K562 (cell line): Measurements from ENCODE around the gene ENDOD1. TPM values are rescaled to one million over a fixed set of nuclear protein-coding genes. Genes with fewer than 3 reads are reported as not detected.

Experiments used
- ATAC-seq: fragments of 200-7000 bp; cut with Tn5 transposase; 3 replicates; pipeline ENCODE4 v1.9.1; 2020; ENCODE audit warnings: moderate library complexity
- BruUV-seq: library from RNA; stranded (reverse); fragments of 400-500 nt; replicated peaks from 2 replicates; lab custom pipeline; 2021; lab: Mats Ljungman, UMichigan
- CTCF ChIA-PET: fragments of 300-600 bp; formaldehyde crosslinking; extraction: SDS; loops from one replicate; lab custom pipeline; 2021; ENCODE audit warnings: low intra/inter-chr PET ratio; lab: Yijun Ruan, JAX
- POLR2A ChIA-PET: fragments of 300-600, 350-650 bp; sonication (Branson Sonifier 250); formaldehyde crosslinking; extraction: SDS; loops from one replicate; lab custom pipeline; 2021; ENCODE audit warnings: antibody characterized with exemption, inconsistent platforms; lab: Yijun Ruan, JAX
- DNase-seq, 4 experiments: peaks; one replicate each; pipeline versions ENCODE4 v3.0.0 to v3.0.0-alpha.2; 2011 to 2018; ENCODE audit warnings: low spot score in 3 of 4, mixed read lengths in 3 of 4; ENCODE audit errors: extremely low read depth in 1 of 4
- FAIRE-seq: peaks from 2 replicates; lab custom pipeline; 2011; peaks lifted over from hg19 to GRCh38; lab: Jason Lieb, UNC
- H2AFZ ChIP-seq: 2 replicates; pipeline ENCODE4 v1.6.0; 2011; ENCODE audit warnings: low read depth, low read length, control low read depth, inconsistent platforms
- H3K27ac ChIP-seq: fragments of 200-600 bp; 3 replicates; pipeline ENCODE4 v1.8.0; 2011; ENCODE audit warnings: low read depth, mild to moderate bottlenecking, control low read depth, inconsistent platforms, low read length, moderate library complexity, mixed read lengths; ENCODE audit errors: extremely low read depth
- H3K27me3 ChIP-seq, 2 experiments: fragments of 300-600 bp in 1 of 2; 2 replicates in 1 of 2; 3 replicates in 1 of 2; pipeline versions ENCODE4 v1.6.0 to v1.8.0; 2011; ENCODE audit warnings: inconsistent platforms in 2 of 2, low read length in 2 of 2, mild to moderate bottlenecking in 1 of 2, mixed read lengths in 1 of 2, moderate library complexity in 1 of 2; ENCODE audit not compliant: control insufficient read depth in 2 of 2, insufficient read depth in 2 of 2
- H3K36me3 ChIP-seq: fragments of 300-600 bp; 3 replicates; pipeline ENCODE4 v1.8.0; 2011; ENCODE audit warnings: mild to moderate bottlenecking, low read length, inconsistent platforms; ENCODE audit not compliant: control insufficient read depth, insufficient read depth
- H3K4me1 ChIP-seq, 2 experiments: fragments of 200-600 bp in 1 of 2; replicated peaks in 1 of 2; 2 replicates in 1 of 2; 3 replicates in 1 of 2; pipeline versions ENCODE4 v1.5.1 to v1.8.0; 2011; ENCODE audit warnings: inconsistent platforms in 2 of 2, low read length in 2 of 2, mild to moderate bottlenecking in 1 of 2, mixed read lengths in 1 of 2, moderate library complexity in 1 of 2; ENCODE audit not compliant: control insufficient read depth in 2 of 2, insufficient read depth in 2 of 2
- H3K4me2 ChIP-seq: 2 replicates; pipeline ENCODE4 v1.6.1; 2011; ENCODE audit warnings: low read length, control low read depth, inconsistent platforms, mixed read lengths; ENCODE audit not compliant: insufficient read depth
- H3K4me3 ChIP-seq: fragments of 200-600 bp; sonication (generic), shearing (Covaris generic); 2 replicates; pipeline ENCODE4 v1.5.1; 2016; ENCODE audit warnings: control low read depth, inconsistent platforms
- H3K79me2 ChIP-seq: fragments of 200-600 bp; 3 replicates; pipeline ENCODE4 v1.8.0; 2011; ENCODE audit warnings: low read length, inconsistent platforms; ENCODE audit not compliant: control insufficient read depth, insufficient read depth
- H3K9ac ChIP-seq, 2 experiments: 2 replicates each; pipeline versions ENCODE4 v1.6.0 to v1.6.1; 2011; ENCODE audit warnings: low read depth in 2 of 2, low read length in 2 of 2, control low read depth in 1 of 2, inconsistent platforms in 1 of 2, mild to moderate bottlenecking in 1 of 2, mixed read lengths in 1 of 2; ENCODE audit not compliant: insufficient read depth in 1 of 2
- H3K9me1 ChIP-seq: one replicate; pipeline ENCODE4 v1.6.0; 2011; ENCODE audit warnings: inconsistent platforms, mild to moderate bottlenecking, low read length, moderate library complexity; ENCODE audit not compliant: control insufficient read depth, insufficient read depth
- H3K9me3 ChIP-seq: replicated peaks from 2 replicates; pipeline ENCODE4 v1.5.1; 2011; ENCODE audit warnings: low read depth, low read length, inconsistent platforms; ENCODE audit not compliant: control insufficient read depth, insufficient read depth
- H4K20me1 ChIP-seq: replicated peaks from 2 replicates; pipeline ENCODE4 v1.6.1; 2011; ENCODE audit warnings: low read length, inconsistent platforms, mixed read lengths; ENCODE audit not compliant: control insufficient read depth, insufficient read depth
- ARID1B ChIP-seq: fragments of 450-650 bp; IDR thresholded peaks from 2 replicates; pipeline ENCODE4 v1.6.1; 2016; ENCODE audit warnings: antibody characterized with exemption, mild to moderate bottlenecking, inconsistent platforms
- CBFA2T3 ChIP-seq: fragments of 450-650 bp; IDR thresholded peaks from 2 replicates; pipeline ENCODE4 v1.6.1; 2017
- DPF2 ChIP-seq: fragments of 450-650 bp; IDR thresholded peaks from 2 replicates; pipeline ENCODE4 v1.6.1; 2016
- TEAD4 ChIP-seq, 2 experiments: sonication (generic) in 1 of 2; formaldehyde crosslinking in 1 of 2; IDR thresholded peaks; 2 replicates each; pipeline versions ENCODE4 v1.6.1 to v1.8.0; 2012 to 2022; ENCODE audit warnings: borderline replicate concordance in 1 of 2, inconsistent platforms in 1 of 2, low read length in 1 of 2, mild to moderate bottlenecking in 1 of 2, missing genetic modification reagents in 1 of 2
- in situ Hi-C: fragments of 300-500 bp; cut with MboI; formaldehyde crosslinking; loops from 4 replicates; pipeline ENCODE4 v1.15.0; 2018; ENCODE audit warnings: inconsistent platforms, mixed read lengths
- intact Hi-C: fragments of 100-400 bp; cut with micrococcal nuclease; formaldehyde crosslinking; loops from 2 replicates; pipeline ENCODE4 v1.14.2; 2022
- polyA plus RNA-seq, 8 experiments: library from polyadenylated mRNA; depleted of rRNA in 4 of 8; stranded (reverse) in 5 of 8; unstranded in 3 of 8; fragments of >200 nt; fragmentation: Nextera tagmentation in 2 of 8; fragmentation: Illumina TruSeq in 1 of 8; extraction: Ambion mirVana in 2 of 8; extraction: Trizol in 1 of 8; gene quantifications; 2 replicates each; pipeline versions ENCODE4 v1.2.1 to v1.2.3, GENCODE V29; 2011 to 2014; ENCODE audit warnings: inconsistent platforms in 1 of 8, missing spikeins in 1 of 8
- total RNA-seq, 7 experiments: library from RNA; depleted of rRNA in 6 of 7; stranded (reverse); fragments of >200 nt in 6 of 7; fragmentation: Illumina TruSeq in 2 of 7; extraction: Trizol in 2 of 7; gene quantifications; 2 replicates each; pipeline versions ENCODE4 v1.2.1 to v1.2.3, GENCODE V29; 2011 to 2021; ENCODE audit warnings: low replicate concordance in 1 of 7
- TF ChIP-seq, protein P1 (sequence below): fragments of 250-450 bp; sonication (Bioruptor Pico); IDR thresholded peaks from 2 replicates; pipeline ENCODE4 v1.5.0; 2020; ENCODE audit warnings: mild to moderate bottlenecking, borderline replicate concordance

Gene ENDOD1
- total and polyA plus RNA-seq, 9 of the 15 experiments (the other 6 are each of a cell fraction or from before 2014, with no cell fraction given) = 4.2 to 11.8 (median 9.3) TPM

DNA sequence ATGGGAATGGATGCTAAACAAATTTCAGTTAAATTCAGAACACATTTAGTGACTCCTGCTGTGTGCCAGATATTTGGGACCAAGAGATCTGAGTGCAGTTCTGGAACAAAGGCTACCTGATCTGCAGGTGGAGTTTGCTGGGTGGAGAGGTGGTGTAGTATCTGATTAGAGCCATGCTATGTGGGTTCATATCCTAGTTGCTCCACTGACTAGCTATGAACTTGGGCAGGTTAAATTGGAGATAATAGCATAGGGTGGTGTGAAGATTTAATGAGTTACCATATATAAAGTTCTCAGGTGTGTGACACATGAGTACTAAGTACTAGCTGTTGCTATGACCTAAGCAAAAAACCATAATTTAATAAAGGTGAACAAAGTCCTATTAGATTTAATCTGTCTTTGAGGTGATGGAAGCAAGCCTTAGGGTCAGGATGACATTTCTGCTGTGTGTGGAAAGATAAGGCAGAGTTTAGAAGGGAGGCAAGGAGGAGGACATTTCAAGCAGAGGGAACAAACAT, 2.1 kb downstream of the ENDOD1 start:
- FAIRE-seq = peak; percentile 51
- in situ Hi-C loops = no loop called here
- POLR2A ChIA-PET = interaction anchor here (0.6 to 5.8 kb wide), 6 partner anchors 10 to 110 kb away, joined by 3 to 37 read pairs (median 4); partner anchors contain the start of gene SRSF8
- peaks cover 3% of the 10 kb centered on the region; the same call in 1 of the 2 replicates for H4K20me1 ChIP-seq
- peak overlapping the region; percentile 89; the same call in 1 of the 2 replicates for H3K4me2 ChIP-seq
- no peak overlapping the region for H3K27ac ChIP-seq
- no peak overlapping the region for H3K4me3 ChIP-seq
- no peak for ATAC-seq
- H3K36me3 ChIP-seq = no peaks in the 10 kb centered on the region; the same call in 2 of the 3 replicates
- peaks cover 15% of the 10 kb centered on the region; the same call in 2 of the 3 replicates for H3K79me2 ChIP-seq
- H3K9ac ChIP-seq = no peak overlapping the region
- intact Hi-C loops = no loop called here
- BruUV-seq = no TSS peak
- H3K9me3 ChIP-seq = no peaks in the 10 kb centered on the region
- DNase-seq = no peak
- H3K27me3 ChIP-seq = no peaks in the 10 kb centered on the region
- 0 out of 2 replicates have a peak, but pooled peaks have one; percentile 27 for TF ChIP-seq ARID1B
- TF ChIP-seq, protein P1, sequence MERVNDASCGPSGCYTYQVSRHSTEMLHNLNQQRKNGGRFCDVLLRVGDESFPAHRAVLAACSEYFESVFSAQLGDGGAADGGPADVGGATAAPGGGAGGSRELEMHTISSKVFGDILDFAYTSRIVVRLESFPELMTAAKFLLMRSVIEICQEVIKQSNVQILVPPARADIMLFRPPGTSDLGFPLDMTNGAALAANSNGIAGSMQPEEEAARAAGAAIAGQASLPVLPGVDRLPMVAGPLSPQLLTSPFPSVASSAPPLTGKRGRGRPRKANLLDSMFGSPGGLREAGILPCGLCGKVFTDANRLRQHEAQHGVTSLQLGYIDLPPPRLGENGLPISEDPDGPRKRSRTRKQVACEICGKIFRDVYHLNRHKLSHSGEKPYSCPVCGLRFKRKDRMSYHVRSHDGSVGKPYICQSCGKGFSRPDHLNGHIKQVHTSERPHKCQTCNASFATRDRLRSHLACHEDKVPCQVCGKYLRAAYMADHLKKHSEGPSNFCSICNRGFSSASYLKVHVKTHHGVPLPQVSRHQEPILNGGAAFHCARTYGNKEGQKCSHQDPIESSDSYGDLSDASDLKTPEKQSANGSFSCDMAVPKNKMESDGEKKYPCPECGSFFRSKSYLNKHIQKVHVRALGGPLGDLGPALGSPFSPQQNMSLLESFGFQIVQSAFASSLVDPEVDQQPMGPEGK (CRISPR knock-in tag) = no peak
- TF ChIP-seq CBFA2T3 = peak; percentile 40
- TF ChIP-seq DPF2 = peak; percentile 44; the same call in 1 of the 2 replicates
- 0 out of 2 replicates have a peak, but pooled peaks have one; percentile 7 for TF ChIP-seq TEAD4 (IDR thresholded peaks at IDR 0.05; ENCODE audit: low read length)
- TF ChIP-seq TEAD4 (CRISPR knock-in tag; IDR thresholded peaks at IDR 0.05; ENCODE audit: borderline replicate concordance) = no peak
- TF ChIP-seq, all 486 proteins: peak for 4
- Histone ChIP-seq H2AFZ (no peak overlapping the region), H3K9me1 (no peaks in the 10 kb centered on the region), H3K4me1 (peaks cover 26 to 38% of the 10 kb centered on the region in 2 experiments)
- CTCF ChIA-PET = no interaction called here
